ENCODE results near the gene LRRC14B. TPM values are rescaled to one million over a fixed set of nuclear protein-coding genes. Genes with fewer than 3 reads are reported as not detected.

Gene LRRC14B
- total RNA-seq, 4 donors from 2014 or later = not detected

DNA sequence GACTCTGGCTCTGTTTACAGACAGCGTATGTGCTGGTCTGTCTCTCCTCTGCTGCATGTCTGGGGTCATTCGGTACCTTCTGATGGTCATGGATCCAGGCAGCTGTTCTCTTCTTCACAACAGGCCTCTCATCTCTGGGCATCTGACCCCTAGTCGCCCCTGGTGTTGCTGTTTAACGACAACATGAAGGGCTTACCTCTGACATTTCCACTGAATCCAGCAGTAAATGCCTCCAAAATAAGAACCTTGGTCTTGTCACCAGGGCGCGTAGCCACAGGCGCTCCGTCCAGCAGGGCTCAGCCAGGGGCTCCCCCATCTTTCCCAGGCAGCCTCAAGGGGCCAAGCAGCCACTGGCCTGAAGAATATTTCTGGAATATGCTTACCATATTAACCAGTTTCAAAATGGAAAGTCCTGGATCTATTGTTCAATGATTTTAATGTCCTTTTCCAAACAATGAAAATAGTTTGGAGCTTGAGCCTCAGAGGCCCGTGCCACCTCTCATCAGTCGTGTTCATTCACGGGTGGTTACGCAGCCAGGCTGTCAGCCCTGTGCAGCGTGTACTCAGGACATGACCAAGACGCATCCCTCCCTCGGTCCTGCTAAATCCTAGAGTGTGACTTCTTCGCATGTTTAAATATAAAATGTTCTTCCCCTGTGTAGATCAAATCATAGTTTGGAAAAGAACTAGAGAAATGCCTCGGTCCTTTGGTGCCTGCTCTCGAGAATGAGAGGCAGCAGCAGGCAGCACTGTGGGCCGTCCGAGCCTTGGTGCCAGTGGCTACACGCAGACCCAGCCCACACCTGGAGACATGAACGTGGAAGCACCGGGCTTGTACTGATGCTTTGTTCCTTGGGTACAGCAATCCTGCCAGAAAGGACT, 30.1 kb upstream of the LRRC14B start:
- H3K27ac ChIP-seq = no peak overlapping the region
- H3K36me3 ChIP-seq = no peaks in the 10 kb centered on the region
- no peaks in the 10 kb centered on the region for H3K9me3 ChIP-seq
- intact Hi-C loops (cut with DNase I; ENCODE audit: low total_unique reads) = no loop called here
- no peaks in the 10 kb centered on the region for H3K4me1 ChIP-seq
- no peak for DNase-seq
- no peaks in the 10 kb centered on the region for H3K27me3 ChIP-seq
- no peak for TF ChIP-seq POLR2A (IDR thresholded peaks at IDR 0.05)
- TF ChIP-seq, protein P1, sequence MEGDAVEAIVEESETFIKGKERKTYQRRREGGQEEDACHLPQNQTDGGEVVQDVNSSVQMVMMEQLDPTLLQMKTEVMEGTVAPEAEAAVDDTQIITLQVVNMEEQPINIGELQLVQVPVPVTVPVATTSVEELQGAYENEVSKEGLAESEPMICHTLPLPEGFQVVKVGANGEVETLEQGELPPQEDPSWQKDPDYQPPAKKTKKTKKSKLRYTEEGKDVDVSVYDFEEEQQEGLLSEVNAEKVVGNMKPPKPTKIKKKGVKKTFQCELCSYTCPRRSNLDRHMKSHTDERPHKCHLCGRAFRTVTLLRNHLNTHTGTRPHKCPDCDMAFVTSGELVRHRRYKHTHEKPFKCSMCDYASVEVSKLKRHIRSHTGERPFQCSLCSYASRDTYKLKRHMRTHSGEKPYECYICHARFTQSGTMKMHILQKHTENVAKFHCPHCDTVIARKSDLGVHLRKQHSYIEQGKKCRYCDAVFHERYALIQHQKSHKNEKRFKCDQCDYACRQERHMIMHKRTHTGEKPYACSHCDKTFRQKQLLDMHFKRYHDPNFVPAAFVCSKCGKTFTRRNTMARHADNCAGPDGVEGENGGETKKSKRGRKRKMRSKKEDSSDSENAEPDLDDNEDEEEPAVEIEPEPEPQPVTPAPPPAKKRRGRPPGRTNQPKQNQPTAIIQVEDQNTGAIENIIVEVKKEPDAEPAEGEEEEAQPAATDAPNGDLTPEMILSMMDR (IDR thresholded peaks at IDR 0.05) = no peak
- H3K4me3 ChIP-seq = no peak overlapping the region

DNA sequence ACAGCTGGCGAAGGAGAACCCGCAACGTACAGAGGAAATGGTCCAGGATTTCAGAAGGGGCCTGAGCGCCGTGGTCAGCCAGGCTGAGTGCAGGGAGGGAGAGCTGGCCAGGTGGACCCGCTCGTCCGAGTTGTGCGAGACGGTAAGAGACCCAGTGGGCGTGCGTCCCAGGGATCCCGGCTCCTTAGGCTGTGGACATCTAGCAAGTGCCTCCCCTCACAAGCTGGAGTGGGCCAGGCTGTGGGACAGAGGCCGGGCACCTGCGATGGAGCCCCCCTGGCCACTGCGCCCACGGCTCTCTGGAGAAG, 29.5 kb upstream of the LRRC14B start:
- Histone ChIP-seq H3K4me3 (no peak overlapping the region), H3K27ac (no peak overlapping the region), H3K9me3 (no peaks in the 10 kb centered on the region), H3K27me3 (no peaks in the 10 kb centered on the region), H3K4me1 (no peaks in the 10 kb centered on the region), H3K36me3 (no peaks in the 10 kb centered on the region)
- TF ChIP-seq, protein P1 (IDR thresholded peaks at IDR 0.05) = no peak
- no peak for TF ChIP-seq POLR2A (IDR thresholded peaks at IDR 0.05)
- intact Hi-C loops (cut with DNase I; ENCODE audit: low total_unique reads) = no loop called here
- DNase-seq = no peak

DNA sequence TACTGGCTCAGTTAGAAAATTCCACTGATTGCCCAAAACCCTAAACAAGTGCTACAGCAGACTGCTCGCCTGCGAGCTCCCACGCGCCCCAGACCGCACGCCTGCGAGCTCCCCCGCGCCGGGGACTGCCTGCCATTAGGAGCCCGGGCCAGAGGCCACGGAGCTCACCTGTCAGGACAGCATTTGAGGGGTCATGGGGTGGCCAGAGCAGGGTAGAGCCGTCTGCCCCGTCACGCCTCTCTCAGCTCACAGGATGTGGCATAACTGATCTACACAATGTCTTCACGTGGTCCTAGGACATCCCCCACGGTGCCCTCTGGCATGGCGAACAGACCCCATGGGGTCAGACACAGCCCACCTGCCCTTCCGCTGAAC, 29.1 kb upstream of the LRRC14B start:
- Histone ChIP-seq H3K27me3 (no peaks in the 10 kb centered on the region), H3K27ac (no peak overlapping the region), H3K36me3 (no peaks in the 10 kb centered on the region), H3K4me1 (no peaks in the 10 kb centered on the region), H3K9me3 (no peaks in the 10 kb centered on the region), H3K4me3 (no peak overlapping the region)
- intact Hi-C loops (cut with DNase I; ENCODE audit: low total_unique reads) = no loop called here
- no peak for TF ChIP-seq POLR2A (IDR thresholded peaks at IDR 0.05)
- TF ChIP-seq, protein P1 (IDR thresholded peaks at IDR 0.05) = no peak
- no peak for DNase-seq

DNA sequence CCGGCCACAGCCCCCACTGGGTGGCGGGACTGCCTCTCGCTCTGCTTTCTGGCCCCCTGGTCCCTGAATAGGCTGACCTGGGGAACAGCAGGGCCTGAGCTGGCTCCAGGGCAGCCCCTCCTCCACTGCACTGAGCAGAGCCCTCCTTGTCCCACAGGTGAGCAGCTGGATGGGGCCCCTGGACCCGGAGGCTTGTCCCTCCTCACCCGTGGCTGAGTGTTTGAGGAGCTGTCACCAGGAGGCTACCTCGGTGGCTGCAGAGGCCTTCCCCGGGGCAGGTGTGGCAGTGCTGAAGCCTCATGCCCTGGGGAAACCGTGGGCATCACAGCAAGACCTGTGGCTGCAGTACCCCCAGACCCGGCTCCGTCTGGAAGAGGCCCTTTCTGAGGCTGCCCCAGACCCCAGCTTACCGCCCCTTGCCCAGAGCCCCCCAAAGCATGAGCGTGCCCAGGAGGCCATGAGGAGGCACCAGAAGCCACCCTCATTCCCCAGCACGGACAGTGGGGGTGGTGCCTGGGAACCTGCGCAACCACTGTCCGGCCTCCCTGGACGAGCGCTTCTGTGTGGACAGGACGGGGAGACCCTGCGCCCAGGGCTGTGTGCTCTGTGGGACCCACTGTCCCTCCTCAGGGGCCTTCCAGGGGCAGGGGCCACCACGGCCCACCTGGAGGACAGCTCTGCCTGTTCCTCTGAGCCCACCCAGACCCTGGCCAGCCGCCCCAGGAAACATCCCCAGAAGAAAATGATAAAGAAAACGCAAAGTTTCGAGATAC, 28.5 kb upstream of the LRRC14B start:
- intact Hi-C loops (cut with DNase I; ENCODE audit: low total_unique reads) = no loop called here
- Histone ChIP-seq H3K9me3 (no peaks in the 10 kb centered on the region), H3K4me3 (no peak overlapping the region), H3K27me3 (no peaks in the 10 kb centered on the region), H3K36me3 (no peaks in the 10 kb centered on the region), H3K27ac (no peak overlapping the region), H3K4me1 (no peaks in the 10 kb centered on the region)
- no peak for DNase-seq
- no peak for TF ChIP-seq POLR2A (IDR thresholded peaks at IDR 0.05)
- TF ChIP-seq, protein P1 (IDR thresholded peaks at IDR 0.05) = no peak

DNA sequence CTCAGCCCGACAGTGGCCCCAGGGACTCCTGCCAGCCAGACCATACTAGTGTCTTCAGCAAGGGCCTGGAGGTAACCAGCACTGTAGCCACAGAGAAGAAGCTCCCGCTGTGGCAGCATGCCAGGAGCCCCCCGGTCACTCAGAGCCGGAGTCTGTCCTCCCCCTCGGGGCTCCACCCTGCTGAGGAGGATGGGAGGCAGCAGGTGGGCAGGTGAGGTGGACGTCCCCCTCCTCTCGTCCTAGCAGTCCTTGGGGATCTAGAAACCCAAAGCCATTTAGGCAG, 28.0 kb upstream of the LRRC14B start:
- intact Hi-C loops (cut with DNase I; ENCODE audit: low total_unique reads) = no loop called here
- no peak overlapping the region for H3K27ac ChIP-seq
- no peaks in the 10 kb centered on the region for H3K9me3 ChIP-seq
- no peaks in the 10 kb centered on the region for H3K4me1 ChIP-seq
- TF ChIP-seq, protein P1 (IDR thresholded peaks at IDR 0.05) = no peak
- no peak for TF ChIP-seq POLR2A (IDR thresholded peaks at IDR 0.05)
- no peaks in the 10 kb centered on the region for H3K27me3 ChIP-seq
- no peak for DNase-seq
- H3K36me3 ChIP-seq = no peaks in the 10 kb centered on the region
- H3K4me3 ChIP-seq = no peak overlapping the region
